NCI-H1436 (cell line): ENCODE results near the gene SYNPO2L.
"Not testable (repeated sequence)": the region's sequence is repeated elsewhere in the genome, so short reads cannot be mapped to it uniquely, and the experiment has no call there.

ENCODE experiments used
- DNase-seq: peaks from one replicate; lab custom pipeline; 2025; lab: John Stamatoyannopoulos, UW

The SYNPO2L gene

GRCh38 chr10:73623056-73623455 is 32.8 kb downstream of the SYNPO2L start:
- no peak for DNase-seq

- not testable (repeated sequence) for DNase-seq
Measured at GRCh38 chr10:73620974-73621373, 34.9 kb downstream of the SYNPO2L start.

- not testable (repeated sequence) for DNase-seq
Measured at GRCh38 chr10:73617143-73617542, 38.7 kb downstream of the SYNPO2L start.

- no peak for DNase-seq
Measured at GRCh38 chr10:73614720-73615119, 41.1 kb downstream of the SYNPO2L start.

GRCh38 chr10:73609116-73609515 is 46.7 kb downstream of the SYNPO2L start:
- DNase-seq, result no peak

- no peak for DNase-seq
Measured at GRCh38 chr10:73601486-73601921, 54.3 kb downstream of the SYNPO2L start.

- DNase-seq, result no peak
Measured at GRCh38 chr10:73597346-73597745, 58.5 kb downstream of the SYNPO2L start.
